T-cell (primary cell): Measurements from ENCODE around the gene DPYD. TPM values are rescaled to one million over a fixed set of nuclear protein-coding genes. Genes with fewer than 3 reads are reported as not detected.

Experiments used
- ATAC-seq, 4 experiments: fragments of 200-7000 bp in 3 of 4; fragments of 150-1000 bp in 1 of 4; cut with Tn5 transposase; replicated peaks in 1 of 4; 1 replicate in 3 of 4; 2 replicates in 1 of 4; pipeline ENCODE4 v1.10.0; 2021; ENCODE audit warnings: moderate library complexity in 3 of 4, mild to moderate bottlenecking in 2 of 4, moderate number of reproducible peaks in 1 of 4
- CTCF ChIA-PET, 2 donors: fragments of 300-600 bp; sonication (Branson Sonifier 250); formaldehyde crosslinking; loops; one replicate each; lab custom pipeline; 2022; ENCODE audit warnings: antibody characterized with exemption in 2 of 2; lab: Charles Lee
- POLR2A ChIA-PET, 2 donors: fragments of 300-600 bp; sonication (Branson Sonifier 250); formaldehyde crosslinking; loops; one replicate each; lab custom pipeline; 2022; ENCODE audit warnings: antibody characterized with exemption in 2 of 2; lab: Charles Lee
- DNase-seq, 35 experiments: peaks; one replicate each; pipeline versions ENCODE4 v3.0.0 to v3.0.0-alpha.2; 2013 to 2023
- H3K27ac ChIP-seq: one replicate; pipeline ENCODE4 v1.5.1; 2013; ENCODE audit warnings: low read length
- H3K27me3 ChIP-seq, 2 experiments: replicated peaks in 1 of 2; 1 replicate in 1 of 2; 2 replicates in 1 of 2; pipeline versions ENCODE4 v1.6.1 to v1.7.0; 2013; ENCODE audit warnings: low read length in 1 of 2, mixed read lengths in 1 of 2; ENCODE audit not compliant: control insufficient read depth in 2 of 2, insufficient read depth in 2 of 2; ENCODE audit errors: extremely low read depth in 1 of 2
- H3K36me3 ChIP-seq, 2 donors: 1 replicate in 1 of 2; 2 replicates in 1 of 2; pipeline versions ENCODE4 v1.6.1 to v1.7.0; 2013; ENCODE audit warnings: low read length in 1 of 2; ENCODE audit not compliant: control insufficient read depth in 2 of 2, insufficient read depth in 1 of 2; ENCODE audit errors: extremely low read depth in 1 of 2
- H3K4me1 ChIP-seq, 2 experiments: 1 replicate in 1 of 2; 2 replicates in 1 of 2; pipeline versions ENCODE4 v1.6.1 to v1.7.0; 2013; ENCODE audit warnings: low read length in 2 of 2, mixed read lengths in 1 of 2; ENCODE audit not compliant: insufficient read depth in 2 of 2, control insufficient read depth in 1 of 2; ENCODE audit errors: extremely low read depth in 1 of 2
- H3K4me3 ChIP-seq, 2 donors: 1 replicate in 1 of 2; 2 replicates in 1 of 2; pipeline versions ENCODE4 v1.5.1 to v1.7.0; 2013; ENCODE audit warnings: mild to moderate bottlenecking in 2 of 2, low read length in 1 of 2, moderate library complexity in 1 of 2; ENCODE audit not compliant: control insufficient read depth in 1 of 2; ENCODE audit errors: extremely low read depth in 1 of 2
- H3K9me3 ChIP-seq: 2 replicates; pipeline ENCODE4 v1.7.0; 2013
- H3K27ac Mint-ChIP-seq, 2 donors: one replicate each; pipeline ENCODE4 v1.8.0; 2020 to 2021; ENCODE audit warnings: mild to moderate bottlenecking in 2 of 2, mixed read lengths in 2 of 2
- H3K27me3 Mint-ChIP-seq, 2 donors: one replicate each; pipeline ENCODE4 v1.8.0; 2021 to 2022; ENCODE audit warnings: mixed read lengths in 2 of 2
- H3K36me3 Mint-ChIP-seq: one replicate; pipeline ENCODE4 v1.8.0; 2021; ENCODE audit warnings: mixed read lengths
- H3K4me1 Mint-ChIP-seq, 3 donors: one replicate each; pipeline ENCODE4 v1.8.0; 2020 to 2022; ENCODE audit warnings: mixed read lengths in 3 of 3, mild to moderate bottlenecking in 1 of 3
- H3K4me3 Mint-ChIP-seq, 3 donors: one replicate each; pipeline ENCODE4 v1.8.0; 2020 to 2022; ENCODE audit warnings: mild to moderate bottlenecking in 3 of 3, mixed read lengths in 3 of 3, moderate library complexity in 3 of 3
- H3K9me3 Mint-ChIP-seq, 3 donors: one replicate each; pipeline ENCODE4 v1.8.0; 2020 to 2022; ENCODE audit warnings: mixed read lengths in 3 of 3
- WGBS: methylation state at CpG from one replicate; pipeline ENCODE4 v1.1.5; 2013; ENCODE audit warnings: missing lambda C conversion rate; ENCODE audit not compliant: insufficient coverage; 5-methylcytosine and 5-hydroxymethylcytosine counted together
- total RNA-seq, 35 experiments: library from RNA in 6 of 35; stranded (reverse) in 6 of 35; fragments of 120-200 nt in 1 of 35; gene quantifications; one replicate each; pipeline versions ENCODE4 v1.2.1 to v1.2.4 and lab custom pipeline; 2013 to 2026

Gene DPYD
- total RNA-seq, 5 donors from 2014 or later (not counting 1 experiment from before 2014, with no cell fraction given) = 39.1 to 74.1 (median 47.8) TPM

- WGBS = 89% methylated on average over 3 of the region's 3 CpGs
- CTCF ChIA-PET = interaction anchor here (0.7 to 0.8 kb wide), 2 partner anchors 16 to 29 kb away, joined by 4 read pairs; no protein-coding TSS in a partner anchor
Observed at GRCh38 chr1:97201641-97202040, 719.2 kb downstream of the DPYD start.

GRCh38 chr1:97200595-97200994, 720.2 kb downstream of the DPYD start:
- CTCF ChIA-PET = no interaction called here
- H3K4me3 Mint-ChIP-seq = no peak overlapping the region
- no CpG with 5 or more reads among the region's 2 CpGs for WGBS

More at GRCh38 chr1:97201641-97202040, 719.2 kb downstream of the DPYD start:
- H3K4me3 ChIP-seq = no peak overlapping the region
- H3K4me3 Mint-ChIP-seq = no peak overlapping the region
- no peak for DNase-seq
- no peak overlapping the region for H3K27ac ChIP-seq
- no peaks in the 10 kb centered on the region for H3K36me3 ChIP-seq
- POLR2A ChIA-PET = interaction anchor here in 1 of 2 donors (0.6 kb wide), 1 partner anchor 30 kb away, joined by 3 read pairs; no protein-coding TSS in a partner anchor
- H3K27me3 Mint-ChIP-seq = no peaks in the 10 kb centered on the region
- H3K4me1 Mint-ChIP-seq = no peaks in the 10 kb centered on the region
- no peak overlapping the region for H3K27ac Mint-ChIP-seq
- ATAC-seq = no peak
- no peaks in the 10 kb centered on the region for H3K9me3 ChIP-seq
- no peaks in the 10 kb centered on the region for H3K27me3 ChIP-seq
- H3K4me1 ChIP-seq = no peaks in the 10 kb centered on the region
- peaks cover 7% of the 10 kb centered on the region for H3K36me3 Mint-ChIP-seq
- H3K9me3 Mint-ChIP-seq = no peaks in the 10 kb centered on the region

GRCh38 chr1:97196825-97197516, 723.9 kb downstream of the DPYD start:
- Mint-ChIP-seq H3K27me3 (no peaks in the 10 kb centered on the region), H3K4me3 (no peak overlapping the region), H3K36me3 (peaks cover 37% of the 10 kb centered on the region), H3K27ac (no peak overlapping the region), H3K4me1 (no peaks in the 10 kb centered on the region), H3K9me3 (no peaks in the 10 kb centered on the region)
- WGBS = no CpG with 5 or more reads among the region's 1 CpG
- Histone ChIP-seq H3K36me3 (peaks cover 0 to 13% of the 10 kb centered on the region in 2 donors), H3K27ac (no peak overlapping the region), H3K27me3 (no peaks in the 10 kb centered on the region), H3K4me3 (no peak overlapping the region), H3K9me3 (no peaks in the 10 kb centered on the region), H3K4me1 (no peaks in the 10 kb centered on the region)
- CTCF ChIA-PET = no interaction called here
- ATAC-seq = no peak
- POLR2A ChIA-PET = no interaction called here
- DNase-seq = no peak

More at GRCh38 chr1:97200595-97200994, 720.2 kb downstream of the DPYD start:
- Mint-ChIP-seq H3K4me1 (no peaks in the 10 kb centered on the region), H3K27ac (no peak overlapping the region), H3K36me3 (peaks cover 11% of the 10 kb centered on the region), H3K9me3 (no peaks in the 10 kb centered on the region), H3K27me3 (no peaks in the 10 kb centered on the region)
- Histone ChIP-seq H3K4me3 (no peak overlapping the region), H3K27me3 (no peaks in the 10 kb centered on the region), H3K36me3 (no peaks in the 10 kb centered on the region), H3K27ac (no peak overlapping the region), H3K9me3 (no peaks in the 10 kb centered on the region), H3K4me1 (no peaks in the 10 kb centered on the region)
- DNase-seq (no peak), ATAC-seq (no peak)
- POLR2A ChIA-PET = no interaction called here

GRCh38 chr1:97192872-97193572, 727.8 kb downstream of the DPYD start:
- DNase-seq (no peak), ATAC-seq (no peak)
- H3K27me3 Mint-ChIP-seq = no peaks in the 10 kb centered on the region
- H3K9me3 ChIP-seq = no peaks in the 10 kb centered on the region
- no peak overlapping the region for H3K4me3 ChIP-seq
- H3K36me3 Mint-ChIP-seq = peaks cover 71% of the 10 kb centered on the region
- H3K27me3 ChIP-seq = no peaks in the 10 kb centered on the region
- H3K4me1 Mint-ChIP-seq = no peaks in the 10 kb centered on the region
- no peak overlapping the region for H3K27ac Mint-ChIP-seq
- ChIA-PET POLR2A (no interaction called here), CTCF (no interaction called here)
- WGBS = 100% methylated on average over 2 of the region's 4 CpGs
- peaks cover 0 to 17% of the 10 kb centered on the region in 2 donors for H3K36me3 ChIP-seq
- H3K27ac ChIP-seq = no peak overlapping the region
- no peaks in the 10 kb centered on the region for H3K9me3 Mint-ChIP-seq
- H3K4me1 ChIP-seq = no peaks in the 10 kb centered on the region
- no peak overlapping the region for H3K4me3 Mint-ChIP-seq

- no peak for DNase-seq
- H3K4me3 ChIP-seq = no peak overlapping the region
- peaks cover 0 to 17% of the 10 kb centered on the region in 2 donors for H3K36me3 ChIP-seq
- ATAC-seq = no peak
- Mint-ChIP-seq H3K9me3 (no peaks in the 10 kb centered on the region), H3K4me1 (no peaks in the 10 kb centered on the region), H3K27me3 (no peaks in the 10 kb centered on the region), H3K4me3 (no peak overlapping the region), H3K36me3 (peaks cover 78% of the 10 kb centered on the region), H3K27ac (no peak overlapping the region)
- H3K9me3 ChIP-seq = no peaks in the 10 kb centered on the region
- H3K27ac ChIP-seq = no peak overlapping the region
- POLR2A ChIA-PET = no interaction called here
- H3K27me3 ChIP-seq = no peaks in the 10 kb centered on the region
- no peaks in the 10 kb centered on the region for H3K4me1 ChIP-seq
- CTCF ChIA-PET = interaction anchor here in 1 of 2 donors (0.7 kb wide), 1 partner anchor 863 kb away, joined by 3 read pairs; no protein-coding TSS in a partner anchor
Observed at GRCh38 chr1:97190326-97190725, 730.5 kb downstream of the DPYD start.

GRCh38 chr1:97186381-97186780, 734.5 kb downstream of the DPYD start:
- Mint-ChIP-seq H3K4me3 (no peak overlapping the region), H3K36me3 (peaks cover 68% of the 10 kb centered on the region), H3K27ac (no peak overlapping the region), H3K27me3 (no peaks in the 10 kb centered on the region), H3K4me1 (no peaks in the 10 kb centered on the region), H3K9me3 (no peaks in the 10 kb centered on the region)
- Histone ChIP-seq H3K4me3 (no peak overlapping the region), H3K9me3 (no peaks in the 10 kb centered on the region), H3K36me3 (peaks cover 0 to 3% of the 10 kb centered on the region in 2 donors), H3K27me3 (no peaks in the 10 kb centered on the region), H3K27ac (no peak overlapping the region), H3K4me1 (no peaks in the 10 kb centered on the region)
- CTCF ChIA-PET = interaction anchor here (0.6 to 0.9 kb wide), 2 partner anchors 73 to 867 kb away, joined by 3 read pairs; no protein-coding TSS in a partner anchor
- 81% methylated on average over 5 of the region's 6 CpGs for WGBS
- DNase-seq = peak in 2 of 35 experiments; percentile 1 to 19
- POLR2A ChIA-PET = no interaction called here
- no peak for ATAC-seq
